Measurements from ENCODE around the gene SPOPL.

GRCh38 chr2:138504546-138505235, 3.1 kb downstream of the SPOPL start:
- TF ChIP-seq CTCF (IDR thresholded peaks at IDR 0.05; ENCODE audit: insufficient read depth, low read length, poor library complexity, severe bottlenecking) (no peak), EZH2phosphoT487 (conservative IDR thresholded peaks at IDR 0.05; ENCODE audit: low read length) (no peak)
